B cell (primary cell): ENCODE measurements around the gene CDYL. TPM values are rescaled to one million over a fixed set of nuclear protein-coding genes. Genes with fewer than 3 reads are reported as not detected.
"Not testable (repeated sequence)": the region's sequence is repeated elsewhere in the genome, so short reads cannot be mapped to it uniquely, and the experiment has no call there.

ENCODE experiments used
- ATAC-seq: fragments of 200-7000 bp; cut with Tn5 transposase; one replicate; pipeline ENCODE4 v1.10.0; 2021; ENCODE audit warnings: low read depth, mild to moderate bottlenecking, moderate number of reproducible peaks, moderate library complexity
- CTCF ChIA-PET: fragments of 350-600 bp; sonication (Branson Sonifier 250); formaldehyde crosslinking; loops from one replicate; lab custom pipeline; 2021; ENCODE audit warnings: antibody characterized with exemption, inconsistent platforms; lab: Charles Lee
- POLR2A ChIA-PET: fragments of 350-600 bp; sonication (Branson Sonifier 250); formaldehyde crosslinking; loops from one replicate; lab custom pipeline; 2021; ENCODE audit warnings: antibody characterized with exemption; lab: Charles Lee
- DNase-seq: peaks from one replicate; pipeline ENCODE4 v3.0.0; 2013
- H2AFZ ChIP-seq: 2 replicates; pipeline ENCODE4 v1.6.1; 2012; ENCODE audit warnings: mild to moderate bottlenecking, low read depth, low read length; ENCODE audit not compliant: insufficient read depth, poor library complexity, severe bottlenecking
- H3K27ac ChIP-seq, 2 donors: 1 replicate in 1 of 2; 2 replicates in 1 of 2; pipeline ENCODE4 v1.5.1; 2012 to 2013; ENCODE audit warnings: low read length in 2 of 2, mild to moderate bottlenecking in 2 of 2, moderate library complexity in 1 of 2
- H3K27me3 ChIP-seq, 4 experiments: fragments of 200-600 bp in 1 of 4; sonication (generic) in 1 of 4; replicated peaks in 1 of 4; 1 replicate in 2 of 4; 2 replicates in 2 of 4; pipeline versions ENCODE4 v1.6.1 to v1.7.0; 2013 to 2016; ENCODE audit warnings: low read length in 3 of 4, mild to moderate bottlenecking in 2 of 4, mixed read lengths in 1 of 4, moderate library complexity in 1 of 4; ENCODE audit not compliant: insufficient read depth in 4 of 4, control insufficient read depth in 3 of 4; ENCODE audit errors: control extremely low read depth in 1 of 4
- H3K36me3 ChIP-seq, 2 experiments: replicated peaks in 1 of 2; 1 replicate in 1 of 2; 2 replicates in 1 of 2; pipeline versions ENCODE4 v1.6.1 to v1.7.1; 2013; ENCODE audit warnings: low read length in 1 of 2; ENCODE audit not compliant: insufficient read depth in 2 of 2, control insufficient read depth in 1 of 2; ENCODE audit errors: control extremely low read depth in 1 of 2, extremely low read depth in 1 of 2
- H3K4me1 ChIP-seq, 2 donors: fragments of 200-600 bp in 1 of 2; sonication (generic) in 1 of 2; 1 replicate in 1 of 2; 2 replicates in 1 of 2; pipeline versions ENCODE4 v1.5.1 to v1.6.1; 2013 to 2017; ENCODE audit warnings: low read length in 2 of 2; ENCODE audit not compliant: control insufficient read depth in 2 of 2, insufficient read depth in 2 of 2
- H3K4me2 ChIP-seq: replicated peaks from 2 replicates; pipeline ENCODE3; 2012; ENCODE audit warnings: mild to moderate bottlenecking, low read depth, low read length; ENCODE audit not compliant: poor library complexity, severe bottlenecking
- H3K4me3 ChIP-seq, 5 experiments: fragments of 200-600 bp in 1 of 5; sonication (generic) in 1 of 5; 1 replicate in 3 of 5; 2 replicates in 2 of 5; pipeline versions ENCODE4 v1.5.1 to v1.7.0; 2011 to 2016; ENCODE audit warnings: low read length in 4 of 5, mild to moderate bottlenecking in 4 of 5, low read depth in 2 of 5, control low read depth in 1 of 5, moderate library complexity in 1 of 5; ENCODE audit not compliant: insufficient read depth in 1 of 5; ENCODE audit errors: control extremely low read depth in 1 of 5, extremely low read depth in 1 of 5
- H3K79me2 ChIP-seq: fragments of 200-600 bp; sonication (generic); one replicate; pipeline ENCODE4 v1.6.0; 2016; ENCODE audit warnings: low read length; ENCODE audit not compliant: control insufficient read depth, insufficient read depth
- H3K9ac ChIP-seq: fragments of 200-600 bp; sonication (generic); 2 replicates; pipeline ENCODE4 v1.6.1; 2017; ENCODE audit warnings: mild to moderate bottlenecking, low read length, moderate library complexity
- H3K9me3 ChIP-seq, 3 donors: one replicate each; pipeline versions ENCODE4 v1.6.1 to v1.7.1; 2013; ENCODE audit warnings: low read length in 2 of 3; ENCODE audit not compliant: control insufficient read depth in 2 of 3, insufficient read depth in 1 of 3; ENCODE audit errors: control extremely low read depth in 1 of 3
- H4K20me1 ChIP-seq: 2 replicates; pipeline ENCODE4 v1.6.0; 2012; ENCODE audit warnings: mild to moderate bottlenecking, low read length; ENCODE audit not compliant: insufficient read depth, control insufficient read depth, poor library complexity, severe bottlenecking
- H3K27ac Mint-ChIP-seq: one replicate; pipeline ENCODE4 v1.8.0; 2021; ENCODE audit warnings: mixed read lengths
- H3K27me3 Mint-ChIP-seq: one replicate; pipeline ENCODE4 v1.8.0; 2021; ENCODE audit warnings: mixed read lengths
- H3K4me1 Mint-ChIP-seq: one replicate; pipeline ENCODE4 v1.8.0; 2021; ENCODE audit warnings: mixed read lengths
- H3K4me3 Mint-ChIP-seq: one replicate; pipeline ENCODE4 v1.8.0; 2021; ENCODE audit warnings: mixed read lengths
- H3K9me3 Mint-ChIP-seq: one replicate; pipeline ENCODE4 v1.8.0; 2022; ENCODE audit warnings: mixed read lengths; ENCODE audit not compliant: insufficient read depth
- EZH2 ChIP-seq: IDR thresholded peaks from 2 replicates; pipeline ENCODE4 v1.6.1; 2012; ENCODE audit warnings: borderline replicate concordance, low read depth, mild to moderate bottlenecking, moderate library complexity, low read length; ENCODE audit not compliant: insufficient read depth, poor library complexity, severe bottlenecking
- WGBS: methylation state at CpG from one replicate; pipeline ENCODE4 v1.1.5; 2013; ENCODE audit warnings: missing lambda C conversion rate; ENCODE audit not compliant: insufficient coverage; 5-methylcytosine and 5-hydroxymethylcytosine counted together
- intact Hi-C: fragments of 100-400 bp; cut with micrococcal nuclease; formaldehyde crosslinking; loops from one replicate; pipeline ENCODE4 v1.10.0; 2022
- polyA plus RNA-seq: library from polyadenylated mRNA; depleted of rRNA; stranded (reverse); fragments of >200 nt; gene quantifications from 2 replicates; pipeline ENCODE4 v1.2.3, GENCODE V29; 2012
- total RNA-seq, 2 donors: library from RNA; stranded (reverse); fragments of 120-200 nt in 1 of 2; gene quantifications; 1 replicate in 1 of 2; 2 replicates in 1 of 2; pipeline versions ENCODE4 v1.2.3 to v1.2.4, GENCODE V29; 2013 to 2022
- TF ChIP-seq, protein P1 (sequence below): fragments of 200-600 bp; IDR thresholded peaks from one replicate; pipeline ENCODE4 v1.8.0; 2022; ENCODE audit warnings: antibody characterized with exemption, mild to moderate bottlenecking

The CDYL gene
- total and polyA plus RNA-seq, 2 donors (not counting 1 experiment from before 2014, with no cell fraction given) = 15.6 to 63.0 TPM

DNA sequence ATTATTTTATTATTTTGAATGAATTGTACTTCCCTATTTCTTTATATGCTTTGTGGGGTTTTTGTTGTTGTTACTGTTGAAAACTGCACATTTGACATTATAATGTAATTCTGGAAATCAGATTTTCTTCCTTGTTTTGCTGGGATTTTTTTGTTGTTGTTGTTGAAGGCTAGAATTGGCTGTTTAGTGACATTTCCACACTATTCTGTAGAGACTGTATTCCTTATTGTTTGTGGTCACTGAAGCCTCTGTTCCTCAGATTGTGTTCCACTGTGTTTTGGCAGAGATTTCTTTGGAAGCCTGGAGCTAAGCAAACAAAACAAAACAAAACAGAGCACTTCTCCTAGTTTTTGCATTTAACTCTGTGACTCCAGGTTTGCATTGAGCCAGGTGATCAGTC, 52.9 kb downstream of the CDYL start:
- no peak overlapping the region for H3K9ac ChIP-seq
- peaks cover 5 to 38% (median 20%) of the 10 kb centered on the region in 3 donors for H3K9me3 ChIP-seq
- ATAC-seq (no peak), DNase-seq (peak; percentile 10)
- H3K4me3 ChIP-seq = no peak overlapping the region
- peaks cover 66% of the 10 kb centered on the region for H3K79me2 ChIP-seq
- H3K27me3 ChIP-seq = no peaks in the 10 kb centered on the region
- Mint-ChIP-seq H3K4me1 (no peaks in the 10 kb centered on the region), H3K9me3 (peaks cover 20% of the 10 kb centered on the region), H3K4me3 (no peak overlapping the region), H3K27ac (no peak overlapping the region), H3K27me3 (no peaks in the 10 kb centered on the region)
- H4K20me1 ChIP-seq = peaks cover 6% of the 10 kb centered on the region
- no peak overlapping the region for H2AFZ ChIP-seq
- TF ChIP-seq EZH2 = no peak
- TF ChIP-seq, protein P1, sequence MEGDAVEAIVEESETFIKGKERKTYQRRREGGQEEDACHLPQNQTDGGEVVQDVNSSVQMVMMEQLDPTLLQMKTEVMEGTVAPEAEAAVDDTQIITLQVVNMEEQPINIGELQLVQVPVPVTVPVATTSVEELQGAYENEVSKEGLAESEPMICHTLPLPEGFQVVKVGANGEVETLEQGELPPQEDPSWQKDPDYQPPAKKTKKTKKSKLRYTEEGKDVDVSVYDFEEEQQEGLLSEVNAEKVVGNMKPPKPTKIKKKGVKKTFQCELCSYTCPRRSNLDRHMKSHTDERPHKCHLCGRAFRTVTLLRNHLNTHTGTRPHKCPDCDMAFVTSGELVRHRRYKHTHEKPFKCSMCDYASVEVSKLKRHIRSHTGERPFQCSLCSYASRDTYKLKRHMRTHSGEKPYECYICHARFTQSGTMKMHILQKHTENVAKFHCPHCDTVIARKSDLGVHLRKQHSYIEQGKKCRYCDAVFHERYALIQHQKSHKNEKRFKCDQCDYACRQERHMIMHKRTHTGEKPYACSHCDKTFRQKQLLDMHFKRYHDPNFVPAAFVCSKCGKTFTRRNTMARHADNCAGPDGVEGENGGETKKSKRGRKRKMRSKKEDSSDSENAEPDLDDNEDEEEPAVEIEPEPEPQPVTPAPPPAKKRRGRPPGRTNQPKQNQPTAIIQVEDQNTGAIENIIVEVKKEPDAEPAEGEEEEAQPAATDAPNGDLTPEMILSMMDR = no peak
- H3K36me3 ChIP-seq = no peaks in the 10 kb centered on the region
- H3K4me2 ChIP-seq = no peak overlapping the region
- no peak overlapping the region for H3K27ac ChIP-seq
- ChIA-PET CTCF (interaction anchor here (1.2 kb wide), 1 partner anchor 27 kb away, joined by 3 read pairs; no protein-coding TSS in a partner anchor), POLR2A (no interaction called here)
- intact Hi-C loops = no loop called here
- H3K4me1 ChIP-seq = no peaks in the 10 kb centered on the region

DNA sequence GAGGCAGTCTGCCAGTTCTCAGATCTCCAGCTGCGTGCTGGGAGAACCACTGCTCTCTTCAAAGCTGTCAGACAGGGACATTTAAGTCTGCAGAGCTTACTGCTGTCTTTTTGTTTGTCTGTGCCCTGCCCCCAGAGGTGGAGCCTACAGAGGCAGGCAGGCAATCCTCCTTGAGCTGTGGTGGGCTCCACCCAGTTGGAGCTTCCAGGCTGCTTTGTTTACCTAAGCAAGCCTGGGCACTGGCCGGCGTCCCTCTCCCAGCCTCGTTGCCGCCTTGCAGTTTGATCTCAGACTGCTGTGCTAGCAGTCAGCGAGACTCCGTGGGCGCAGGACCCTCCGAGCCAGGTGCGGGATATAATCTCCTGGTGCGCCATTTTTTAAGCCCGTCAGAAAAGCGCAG, 59.3 kb downstream of the CDYL start:
- Histone ChIP-seq H3K79me2 (peaks cover 50% of the 10 kb centered on the region), H4K20me1 (peaks cover 20% of the 10 kb centered on the region), H3K9me3 (peaks cover 1 to 21% (median 3%) of the 10 kb centered on the region in 3 donors)
- H3K27me3 Mint-ChIP-seq, H3K4me3 ChIP-seq, intact Hi-C loops, H3K36me3 ChIP-seq, H3K9ac ChIP-seq, CTCF ChIA-PET, H3K27me3 ChIP-seq, H3K4me3 Mint-ChIP-seq, POLR2A ChIA-PET, H3K4me1 ChIP-seq, H3K27ac Mint-ChIP-seq, H3K27ac ChIP-seq, H3K4me2 ChIP-seq, ATAC-seq, DNase-seq, H2AFZ ChIP-seq: not testable (repeated sequence)
- 98% methylated on average over 6 of the region's 13 CpGs for WGBS
- Mint-ChIP-seq H3K9me3 (peaks cover 11% of the 10 kb centered on the region), H3K4me1 (peaks cover 30% of the 10 kb centered on the region)
